OCI-LY3 (cell line): ENCODE results near the gene FRYL.

Experiments used
- CTCF ChIP-seq: fragments of 200-600, 300-600 bp; sonication (generic); IDR thresholded peaks from 2 replicates; pipeline ENCODE4 v1.5.1; 2014; ENCODE audit warnings: antibody characterized with exemption, low read length, low read depth
- EZH2phosphoT487 ChIP-seq: fragments of 200-600 bp; shearing (Covaris generic); IDR thresholded peaks from 2 replicates; pipeline ENCODE4 v1.6.1; 2018; ENCODE audit warnings: antibody characterized with exemption, mixed run types, low read depth

- TF ChIP-seq CTCF (no peak), EZH2phosphoT487 (no peak)
These were observed 284.1 kb downstream of the FRYL start for GRCh38 chr4:48495941-48496340.
